Activated CD4-positive, alpha-beta T cell treated with anti-CD3 and anti-CD28 coated beads for 24 hours (primary cell): Measurements from ENCODE around the gene OMA1.
"Not testable (repeated sequence)": the region's sequence is repeated elsewhere in the genome, so short reads cannot be mapped to it uniquely, and the experiment has no call there.

Source experiments
- DNase-seq, 2 donors: peaks; one replicate each; pipeline ENCODE4 v3.0.0-alpha.2; 2020; ENCODE audit warnings: low read depth in 2 of 2

OMA1 gene

DNA sequence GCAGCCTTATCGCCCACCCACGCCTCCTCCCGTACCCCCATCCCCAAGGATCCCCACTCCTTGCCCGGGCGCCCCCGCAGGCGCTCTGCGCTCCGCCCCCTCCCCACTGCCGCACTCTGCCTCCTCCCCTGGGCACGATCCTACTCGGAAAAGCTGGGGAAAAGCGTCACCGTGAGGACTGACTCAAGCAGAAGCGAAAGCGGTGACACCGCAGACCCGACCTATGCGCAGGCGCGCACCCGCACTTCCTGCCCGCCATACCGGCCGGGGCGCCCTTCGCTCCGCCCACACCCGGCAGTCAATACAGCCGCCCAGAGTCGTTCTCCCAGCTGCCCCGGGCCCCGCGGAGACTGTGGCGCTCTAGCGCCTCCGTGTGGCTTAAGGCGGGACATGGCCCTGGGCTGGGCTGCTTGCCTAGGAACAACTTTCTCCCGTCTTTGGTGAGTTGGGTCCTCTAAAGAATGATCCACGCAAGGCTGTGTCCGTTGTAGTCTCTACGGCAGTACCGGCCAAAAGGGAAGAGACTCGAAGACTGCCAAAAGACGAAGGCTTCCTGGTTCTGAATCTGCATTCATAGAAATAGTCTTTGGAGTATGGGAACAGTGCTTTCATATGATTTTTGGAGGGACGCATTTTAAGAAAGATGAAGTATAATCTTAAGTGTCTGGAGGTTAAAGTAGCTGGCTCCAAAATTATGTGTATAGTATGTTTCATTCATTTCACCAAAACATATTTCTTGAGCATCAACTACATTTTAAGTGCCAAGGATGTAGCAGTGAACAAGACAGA is at the start of gene OMA1:
Gene OMA1 (minus strand): TSS at position 207 of the 789 bp plus-strand sequence. CDS start 7,432 bp downstream, outside the sequence.
- DNase-seq = peak; percentile 94 to 95

- no peak for DNase-seq
Measured at GRCh38 chr1:58594546-58594945, 48.0 kb upstream of the OMA1 start.

GRCh38 chr1:58592522-58593134 is 46.1 kb upstream of the OMA1 start:
- DNase-seq = no peak

DNA sequence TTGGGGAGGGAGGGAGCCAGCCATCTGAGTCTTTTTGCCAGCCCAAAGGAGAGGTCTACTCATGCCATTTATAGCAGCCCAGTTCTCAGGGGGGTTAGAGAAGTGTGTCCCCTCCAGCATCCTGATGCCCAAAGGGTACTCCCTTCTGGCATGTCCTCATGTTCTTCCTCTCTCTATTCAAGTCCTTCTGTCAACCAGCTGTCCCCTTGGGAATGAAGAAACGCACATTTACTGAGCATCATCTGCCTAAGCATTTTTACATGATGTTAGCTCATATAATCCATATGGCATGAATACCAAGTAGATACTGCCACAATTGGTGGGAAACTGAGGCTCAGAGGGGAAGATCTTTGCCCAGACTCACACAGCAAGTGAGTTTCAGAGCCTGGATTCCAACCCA is 45.3 kb upstream of the OMA1 start:
- no peak for DNase-seq

GRCh38 chr1:58590019-58590418 is 43.5 kb upstream of the OMA1 start:
- DNase-seq = no peak

- DNase-seq = no peak
Measured at GRCh38 chr1:58588396-58588795, 41.9 kb upstream of the OMA1 start.

GRCh38 chr1:58587667-58588066 is 41.1 kb upstream of the OMA1 start:
- DNase-seq = no peak

- no peak for DNase-seq
Measured at GRCh38 chr1:58586271-58586670, 39.7 kb upstream of the OMA1 start.

GRCh38 chr1:58585581-58586151 is 39.1 kb upstream of the OMA1 start:
- DNase-seq = no peak

- no peak for DNase-seq
Measured at GRCh38 chr1:58585166-58585565, 38.6 kb upstream of the OMA1 start.

GRCh38 chr1:58584082-58584895 is 37.8 kb upstream of the OMA1 start:
- DNase-seq = no peak

DNA sequence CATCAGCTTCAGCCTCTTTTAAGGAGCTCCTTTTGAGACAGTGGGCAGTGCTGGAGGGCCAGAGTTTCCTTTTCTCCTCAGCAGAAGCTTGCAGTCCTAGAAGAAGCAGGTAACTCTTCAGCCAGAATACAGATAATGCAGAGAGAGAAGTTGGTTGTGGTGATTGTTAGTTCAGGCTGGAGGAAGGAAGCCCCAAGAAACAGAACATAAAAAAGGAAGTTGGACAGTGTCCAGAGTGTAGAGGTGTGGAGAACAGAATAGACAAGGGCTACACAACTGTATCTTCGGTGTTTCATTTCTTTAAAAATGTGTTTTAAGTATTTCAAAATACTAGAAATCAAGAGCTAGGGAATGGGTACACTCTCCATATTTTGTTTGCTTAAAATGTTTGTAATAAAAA is 37.0 kb upstream of the OMA1 start:
- DNase-seq = no peak

GRCh38 chr1:58582143-58582542 is 35.6 kb upstream of the OMA1 start:
- not testable (repeated sequence) for DNase-seq

GRCh38 chr1:58581641-58582040 is 35.1 kb upstream of the OMA1 start:
- no peak for DNase-seq

- DNase-seq = no peak
Measured at GRCh38 chr1:58580186-58580585, 33.7 kb upstream of the OMA1 start.

DNA sequence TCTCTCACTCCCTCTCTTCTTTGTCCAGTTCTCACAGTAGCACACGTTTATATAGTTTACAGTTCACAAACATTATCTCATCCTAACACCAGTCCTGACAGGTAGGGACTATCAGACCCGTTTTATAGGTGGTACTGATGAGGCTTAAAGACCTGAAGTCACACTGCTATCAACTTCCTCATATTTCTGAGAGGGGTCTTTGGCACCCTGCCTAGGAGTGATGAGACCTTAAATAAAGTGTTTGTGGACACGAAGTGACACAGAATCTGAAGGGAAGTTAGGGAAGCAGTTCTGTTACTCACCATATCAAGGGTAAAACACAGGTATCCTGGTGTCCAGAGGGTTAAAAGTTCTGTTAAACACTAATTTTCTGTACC is 31.1 kb upstream of the OMA1 start:
- DNase-seq = no peak

DNA sequence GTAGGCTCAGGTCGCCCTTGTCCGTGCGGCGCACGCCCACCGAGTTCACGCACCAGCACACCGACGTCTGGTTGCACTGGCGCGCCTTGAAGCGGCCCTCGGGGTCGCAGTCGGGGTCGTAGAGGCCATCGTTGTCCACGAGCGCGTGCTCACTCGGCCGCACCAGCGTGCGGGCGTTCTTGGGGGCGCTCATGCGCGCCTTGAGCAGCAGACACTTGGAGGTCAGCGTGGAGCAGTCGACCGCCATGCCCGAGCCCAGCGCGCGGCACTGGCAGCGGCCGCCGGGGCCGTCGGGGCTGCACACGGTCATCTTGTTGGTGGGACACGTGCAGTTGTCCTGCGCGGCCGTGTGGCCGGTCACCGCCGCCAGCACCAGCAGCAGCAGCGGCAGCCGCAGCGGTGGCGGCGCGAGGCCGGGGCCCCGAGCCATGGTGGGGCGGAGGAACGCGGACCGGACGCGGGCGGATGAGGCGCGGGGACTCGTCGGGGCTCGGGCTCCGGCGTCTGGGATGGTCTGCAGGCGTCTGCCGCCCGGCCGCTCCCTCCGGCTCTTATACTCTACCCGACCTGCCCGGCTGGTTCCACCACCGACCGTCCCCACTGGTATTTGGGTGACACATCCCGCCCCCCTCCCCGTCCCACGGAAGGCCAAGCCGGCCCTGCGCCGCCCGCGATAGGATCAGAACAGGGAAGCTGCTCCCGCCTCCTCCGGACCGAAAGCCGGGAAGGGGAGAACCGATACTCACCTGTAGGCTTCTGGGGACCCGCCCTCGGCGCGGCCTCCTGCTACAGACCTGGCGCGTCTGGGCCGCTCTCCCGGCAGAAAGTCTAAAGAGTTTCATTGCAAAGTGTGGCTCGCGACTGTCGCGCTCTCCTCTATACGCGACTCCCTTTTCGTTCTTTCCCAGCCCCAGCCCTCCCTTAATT is 30.5 kb upstream of the OMA1 start, which contains the start of gene TACSTD2:
Gene TACSTD2 (minus strand): TSS at position 526 of the 927 bp plus-strand sequence. CDS start 96 bp downstream, at position 430.
- no peak for DNase-seq

GRCh38 chr1:58576325-58576726 is 29.8 kb upstream of the OMA1 start:
- DNase-seq = peak in 1 of 2 donors; percentile 4

DNA sequence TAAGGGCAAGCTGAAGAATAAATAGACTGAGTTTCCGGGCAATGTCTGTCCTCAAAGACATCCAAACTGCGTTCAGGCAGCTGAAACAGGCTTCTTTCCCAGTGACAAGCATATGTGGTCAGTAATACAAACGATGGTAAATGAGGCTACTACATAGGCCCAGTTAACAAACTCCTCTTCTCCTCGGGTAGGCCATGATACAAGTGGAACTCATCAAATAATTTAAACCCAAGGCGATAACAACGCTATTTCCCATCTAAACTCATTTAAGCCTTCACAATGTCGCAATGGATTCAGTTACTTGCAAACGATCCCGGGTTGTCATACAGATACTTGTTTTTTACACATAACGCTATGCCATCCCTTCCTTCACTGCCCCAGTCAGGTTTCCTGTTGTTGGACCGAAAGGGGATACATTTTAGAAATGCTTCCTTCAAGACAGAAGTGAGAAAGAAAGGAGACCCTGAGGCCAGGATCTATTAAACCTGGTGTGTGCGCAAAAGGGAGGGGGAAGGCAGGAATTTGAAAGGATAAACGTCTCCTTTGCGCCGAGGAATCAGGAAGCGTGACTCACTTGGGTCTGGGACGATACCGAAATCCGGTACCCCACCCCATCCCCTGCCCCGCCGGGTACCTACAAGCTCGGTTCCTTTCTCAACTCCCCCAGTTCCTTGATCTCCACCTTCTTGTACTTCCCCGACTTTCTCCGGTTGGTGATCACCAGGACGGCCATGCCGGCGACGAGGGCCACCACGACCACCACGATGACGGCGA is 29.2 kb upstream of the OMA1 start:
- no peak for DNase-seq

DNA sequence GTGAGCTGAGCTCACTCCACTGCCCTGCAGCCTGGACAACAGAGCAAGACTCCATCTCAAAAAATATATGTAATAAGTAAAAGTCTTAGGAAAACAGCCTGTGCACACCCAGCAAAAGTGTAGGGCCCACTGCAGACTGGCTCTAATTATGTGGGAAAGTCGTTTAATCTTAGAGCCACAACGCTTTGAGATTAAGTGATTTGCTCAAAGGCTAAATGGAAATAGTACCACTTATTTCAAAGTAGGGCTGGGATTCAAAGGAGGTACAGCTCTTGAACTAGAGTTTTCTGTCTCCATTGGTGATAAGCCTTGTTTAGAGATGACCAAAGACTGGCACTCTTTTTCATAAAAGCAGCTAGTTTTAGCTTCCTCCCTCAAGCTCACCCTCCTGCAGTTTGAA is 28.3 kb upstream of the OMA1 start:
- DNase-seq = no peak
